ENCODE measurements around the gene MS4A18.

DNA sequence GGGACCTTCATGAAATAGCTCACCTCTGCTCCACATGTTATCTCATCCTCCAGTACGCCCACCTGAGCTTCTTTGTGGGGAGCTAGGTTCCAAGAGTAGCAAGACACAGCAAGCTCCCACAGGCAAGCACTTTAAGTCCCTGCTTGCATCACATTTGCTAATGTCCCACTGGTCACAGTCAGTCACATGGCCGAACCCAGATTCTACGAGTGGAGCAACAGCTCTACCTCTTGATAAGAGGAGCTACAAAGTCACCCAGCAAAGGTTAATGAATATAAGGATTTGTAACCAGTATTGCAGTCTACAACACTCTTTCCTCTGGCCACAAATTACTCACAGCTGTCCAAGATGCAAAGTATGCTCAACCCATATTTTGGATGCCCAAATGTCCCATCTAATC, 16.9 kb downstream of the MS4A18 start:
- TF ChIP-seq, protein P1, sequence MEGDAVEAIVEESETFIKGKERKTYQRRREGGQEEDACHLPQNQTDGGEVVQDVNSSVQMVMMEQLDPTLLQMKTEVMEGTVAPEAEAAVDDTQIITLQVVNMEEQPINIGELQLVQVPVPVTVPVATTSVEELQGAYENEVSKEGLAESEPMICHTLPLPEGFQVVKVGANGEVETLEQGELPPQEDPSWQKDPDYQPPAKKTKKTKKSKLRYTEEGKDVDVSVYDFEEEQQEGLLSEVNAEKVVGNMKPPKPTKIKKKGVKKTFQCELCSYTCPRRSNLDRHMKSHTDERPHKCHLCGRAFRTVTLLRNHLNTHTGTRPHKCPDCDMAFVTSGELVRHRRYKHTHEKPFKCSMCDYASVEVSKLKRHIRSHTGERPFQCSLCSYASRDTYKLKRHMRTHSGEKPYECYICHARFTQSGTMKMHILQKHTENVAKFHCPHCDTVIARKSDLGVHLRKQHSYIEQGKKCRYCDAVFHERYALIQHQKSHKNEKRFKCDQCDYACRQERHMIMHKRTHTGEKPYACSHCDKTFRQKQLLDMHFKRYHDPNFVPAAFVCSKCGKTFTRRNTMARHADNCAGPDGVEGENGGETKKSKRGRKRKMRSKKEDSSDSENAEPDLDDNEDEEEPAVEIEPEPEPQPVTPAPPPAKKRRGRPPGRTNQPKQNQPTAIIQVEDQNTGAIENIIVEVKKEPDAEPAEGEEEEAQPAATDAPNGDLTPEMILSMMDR (IDR thresholded peaks at IDR 0.05; ENCODE audit: low read depth, low read length) = no peak
- TF ChIP-seq MYC (IDR thresholded peaks at IDR 0.05; ENCODE audit: low read depth, low read length) = no peak
